ENCODE results near the gene ATRN. TPM values are rescaled to one million over a fixed set of nuclear protein-coding genes. Genes with fewer than 3 reads are reported as not detected.

The ATRN gene
- total and polyA plus RNA-seq, 2 of the 8 experiments (the other 6 are each of a cell fraction or from before 2014, with no cell fraction given): 12.0 to 17.4 TPM

- H3K27ac ChIP-seq (ENCODE audit: low read depth, low read length): no peak overlapping the region
These were observed 207.4 kb downstream of the ATRN start for GRCh38 chr20:3678198-3678597.

More at GRCh38 chr20:3678198-3678597, 207.4 kb downstream of the ATRN start:
- no peak for FAIRE-seq
- Histone ChIP-seq H2AK5ac (ENCODE audit: low read depth, low read length) (no peak overlapping the region), H3K27me3 (replicated peaks in 1 of 4; ENCODE audit: control insufficient read depth in 3 of 4, extremely low read depth in 1 of 4, insufficient read depth in 3 of 4, low read length in 3 of 4) (peaks cover 0 to 18% (median 7%) of the 10 kb centered on the region in 4 experiments; a peak in 5 of 7 replicates), H2BK12ac (ENCODE audit: low read depth, low read length) (no peak overlapping the region), H2AFZ (ENCODE audit: low read length) (no peak overlapping the region), H2BK15ac (ENCODE audit: low read length) (no peak overlapping the region), H3K23ac (ENCODE audit: insufficient read length) (no peak overlapping the region), H2BK120ac (replicated peaks; ENCODE audit: low read depth, low read length) (no peak overlapping the region), H3K14ac (ENCODE audit: insufficient read length) (no peak overlapping the region), H3K4me3 (ENCODE audit: extremely low read depth in 1 of 4, insufficient read depth in 2 of 4, low read depth in 3 of 4, low read length in 4 of 4) (no peak overlapping the region), H3K56ac (replicated peaks; ENCODE audit: insufficient read length, low read depth, low read length) (no peak overlapping the region), H4K91ac (replicated peaks; ENCODE audit: insufficient read length, low read length) (no peak overlapping the region), H4K5ac (ENCODE audit: insufficient read length, low read depth, low read length) (no peak overlapping the region), H2BK20ac (ENCODE audit: low read length) (no peak overlapping the region), H3K79me2 (ENCODE audit: control insufficient read depth in 1 of 2, insufficient read depth in 2 of 2, low read length in 2 of 2) (no peaks in the 10 kb centered on the region), H3K4ac (replicated peaks; ENCODE audit: insufficient read length, low read depth, low read length) (no peak overlapping the region), H4K20me1 (replicated peaks in 1 of 2; ENCODE audit: control insufficient read depth in 1 of 2, insufficient read depth in 2 of 2, low read length in 2 of 2) (no peaks in the 10 kb centered on the region), H3K4me2 (ENCODE audit: insufficient read depth in 1 of 2, low read depth in 2 of 2, low read length in 2 of 2) (no peak overlapping the region), H4K8ac (ENCODE audit: extremely low read depth, insufficient read depth, low read length) (no peak overlapping the region; the same call in 1 of the 2 replicates), H3K9ac (replicated peaks in 1 of 4; ENCODE audit: extremely low read depth in 1 of 4, low read depth in 3 of 4, low read length in 3 of 4) (no peak overlapping the region), H3K36me3 (ENCODE audit: control insufficient read depth in 2 of 4, insufficient read depth in 4 of 4, low read length in 3 of 4) (no peaks in the 10 kb centered on the region), H3K18ac (ENCODE audit: extremely low read depth, low read length) (no peak overlapping the region), H3K23me2 (ENCODE audit: low read depth, low read length) (peaks cover 11% of the 10 kb centered on the region), H3K4me1 (replicated peaks in 1 of 4; ENCODE audit: control insufficient read depth in 3 of 4, insufficient read depth in 4 of 4, low read length in 3 of 4) (peaks cover 2 to 21% (median 14%) of the 10 kb centered on the region in 4 experiments), H3K9me3 (ENCODE audit: insufficient read depth in 2 of 2, low read depth in 1 of 2, low read length in 1 of 2) (no peaks in the 10 kb centered on the region), H3K79me1 (ENCODE audit: low read depth, low read length) (no peaks in the 10 kb centered on the region), H2BK5ac (ENCODE audit: low read depth, low read length) (no peak overlapping the region)
- no peak for DNase-seq (ENCODE audit: low read depth in 1 of 2, low spot score in 2 of 2)
- 81% methylated on average over 2 of the region's 2 CpGs; no CpG with 5 or more reads in 1 of the 2 experiments for WGBS, 2 experiments (ENCODE audit: extremely low coverage in 1 of 2, insufficient coverage in 1 of 2, insufficient read length in 1 of 2, insufficient replicate concordance in 2 of 2, low coverage in 1 of 2, low lambda C conversion rate in 2 of 2, missing lambda C conversion rate in 1 of 2)
- no peak for TF ChIP-seq CEBPB (IDR thresholded peaks at IDR 0.05; ENCODE audit: low read depth, low read length)
- TF ChIP-seq SAP30 (IDR thresholded peaks at IDR 0.05; ENCODE audit: insufficient read depth, insufficient replicate concordance, low read length): no peak
- TF ChIP-seq EZH2 (IDR thresholded peaks at IDR 0.05; ENCODE audit: low read depth, low read length, severe bottlenecking): no peak
- TF ChIP-seq TAF1 (IDR thresholded peaks at IDR 0.05; ENCODE audit: low read depth, low read length): no peak
- TF ChIP-seq YY1 (IDR thresholded peaks at IDR 0.05; ENCODE audit: low read depth, low read length): no peak
- no peak for TF ChIP-seq SP2 (IDR thresholded peaks at IDR 0.05; ENCODE audit: low read length)
- TF ChIP-seq RFX5 (IDR thresholded peaks at IDR 0.05; ENCODE audit: borderline replicate concordance, low read depth, low read length): no peak
- TF ChIP-seq BACH1 (IDR thresholded peaks at IDR 0.05; ENCODE audit: low read length): no peak
- TF ChIP-seq JUND (IDR thresholded peaks at IDR 0.05; ENCODE audit: low read length): no peak
- no peak for TF ChIP-seq MAFK (IDR thresholded peaks at IDR 0.05; ENCODE audit: low read depth, low read length)
- no peak for TF ChIP-seq CREB1 (IDR thresholded peaks at IDR 0.05)
- CTCF ChIA-PET (ENCODE audit: partially characterized antibody): interaction anchor here (0.8 to 45.1 kb wide), 12 partner anchors 11 to 115 kb away, joined by 3 to 1432 read pairs (median 6); partner anchors contain the start of genes ADAM33, GFRA4 and SIGLEC1
- POLR2A ChIA-PET (ENCODE audit: partially characterized antibody): interaction anchor here (0.6 to 2.9 kb wide), 3 partner anchors 7 to 75 kb away, joined by 3 to 8 read pairs (median 3); no protein-coding TSS in a partner anchor

All from H1 (cell line).